Esophagus muscularis mucosa (tissue), 4 donors: ENCODE results near the gene SLC7A14. TPM values are rescaled to one million over a fixed set of nuclear protein-coding genes. Genes with fewer than 3 reads are reported as not detected.

Source experiments
- DNase-seq: peaks from one replicate; pipeline ENCODE4 v3.0.0-alpha.2; 2017; ENCODE audit errors: extremely low spot score
- H3K27ac ChIP-seq, 4 donors: fragments of 200-600 bp; sonication (generic); replicated peaks in 1 of 4; 1 replicate in 3 of 4; 2 replicates in 1 of 4; pipeline ENCODE4 v1.5.1; 2016 to 2019; ENCODE audit warnings: mild to moderate bottlenecking in 1 of 4
- H3K27me3 ChIP-seq, 4 donors: fragments of 200-600 bp; sonication (generic); one replicate each; pipeline versions ENCODE4 v1.5.1 to v1.6.0; 2016 to 2019
- H3K36me3 ChIP-seq, 4 donors: fragments of 200-600 bp; sonication (generic); one replicate each; pipeline ENCODE4 v1.5.1; 2016 to 2019
- H3K4me1 ChIP-seq, 4 donors: fragments of 200-600 bp; sonication (generic); one replicate each; pipeline ENCODE4 v1.5.1; 2016 to 2019
- H3K4me3 ChIP-seq, 4 donors: fragments of 200-600 bp; sonication (generic); 1 replicate in 2 of 4; 2 replicates in 2 of 4; pipeline ENCODE4 v1.5.1; 2016 to 2019; ENCODE audit warnings: mild to moderate bottlenecking in 4 of 4, moderate library complexity in 1 of 4
- H3K9me3 ChIP-seq, 4 donors: fragments of 200-600 bp; sonication (generic); 1 replicate in 3 of 4; 2 replicates in 1 of 4; pipeline ENCODE4 v1.5.1; 2016 to 2019
- EP300 ChIP-seq: sonication (generic); formaldehyde crosslinking; IDR thresholded peaks from one replicate; pipeline ENCODE4 v1.6.1; 2017; ENCODE audit warnings: antibody characterized with exemption
- POLR2A ChIP-seq: fragments of 450-650 bp; IDR thresholded peaks from one replicate; pipeline ENCODE4 v1.6.1; 2017; ENCODE audit warnings: antibody characterized with exemption, moderate library complexity, mild to moderate bottlenecking, low read depth
- POLR2AphosphoS5 ChIP-seq, 2 donors: sonication (generic); formaldehyde crosslinking; IDR thresholded peaks; one replicate each; pipeline ENCODE4 v1.6.1; 2017; ENCODE audit warnings: antibody characterized with exemption in 2 of 2
- WGBS: methylation state at CpG from one replicate; pipeline ENCODE4 v1.1.5; 2018; 5-methylcytosine and 5-hydroxymethylcytosine counted together
- intact Hi-C: fragments of 100-400 bp; cut with DNase I; formaldehyde crosslinking; loops from one replicate; pipeline ENCODE4 v1.15.1; 2023
- total RNA-seq, 4 donors: library from RNA; depleted of rRNA; stranded (reverse); fragments of >200 nt; gene quantifications; one replicate each; pipeline versions ENCODE4 v1.1.0 to v1.2.1, GENCODE V29; 2016
- TF ChIP-seq, protein P1 (sequence below), 3 experiments: fragments of 200-600 bp in 2 of 3; fragments of 450-650 bp in 1 of 3; sonication (generic) in 2 of 3; IDR thresholded peaks; one replicate each; pipeline ENCODE4 v1.5.1; 2017 to 2019; ENCODE audit warnings: antibody characterized with exemption in 3 of 3, mild to moderate bottlenecking in 2 of 3, moderate library complexity in 1 of 3

Gene SLC7A14
- total RNA-seq, 4 donors from 2014 or later: 0.42 to 1.3 (median 0.58) TPM

DNA sequence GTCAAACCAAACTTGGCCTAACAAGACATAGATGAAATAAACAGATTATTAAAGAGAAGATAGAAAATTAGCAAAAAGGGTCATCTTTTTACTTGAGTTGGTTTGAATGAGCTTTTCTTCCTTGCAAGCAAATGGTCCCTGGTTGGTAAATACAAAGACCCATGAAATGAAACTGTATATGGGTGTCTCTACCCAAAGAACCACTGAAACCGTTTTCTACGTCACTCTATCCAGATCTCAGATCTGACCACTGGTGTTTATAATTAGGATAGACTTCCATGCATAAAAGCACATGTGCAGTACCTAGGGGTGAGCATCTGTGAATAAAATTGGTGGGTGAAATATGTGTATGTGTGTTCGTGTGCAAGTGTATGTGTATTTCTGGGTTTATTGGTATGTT, 94.0 kb downstream of the SLC7A14 start:
- Histone ChIP-seq H3K27me3 (no peaks in the 10 kb centered on the region), H3K4me1 (no peaks in the 10 kb centered on the region), H3K27ac (no peak overlapping the region), H3K36me3 (no peaks in the 10 kb centered on the region), H3K9me3 (no peaks in the 10 kb centered on the region), H3K4me3 (no peak overlapping the region)
- 87% methylated on average over 3 of the region's 3 CpGs for WGBS
- intact Hi-C loops: no loop called here
- no peak for TF ChIP-seq EP300
- no peak for TF ChIP-seq POLR2A
- TF ChIP-seq, protein P1, sequence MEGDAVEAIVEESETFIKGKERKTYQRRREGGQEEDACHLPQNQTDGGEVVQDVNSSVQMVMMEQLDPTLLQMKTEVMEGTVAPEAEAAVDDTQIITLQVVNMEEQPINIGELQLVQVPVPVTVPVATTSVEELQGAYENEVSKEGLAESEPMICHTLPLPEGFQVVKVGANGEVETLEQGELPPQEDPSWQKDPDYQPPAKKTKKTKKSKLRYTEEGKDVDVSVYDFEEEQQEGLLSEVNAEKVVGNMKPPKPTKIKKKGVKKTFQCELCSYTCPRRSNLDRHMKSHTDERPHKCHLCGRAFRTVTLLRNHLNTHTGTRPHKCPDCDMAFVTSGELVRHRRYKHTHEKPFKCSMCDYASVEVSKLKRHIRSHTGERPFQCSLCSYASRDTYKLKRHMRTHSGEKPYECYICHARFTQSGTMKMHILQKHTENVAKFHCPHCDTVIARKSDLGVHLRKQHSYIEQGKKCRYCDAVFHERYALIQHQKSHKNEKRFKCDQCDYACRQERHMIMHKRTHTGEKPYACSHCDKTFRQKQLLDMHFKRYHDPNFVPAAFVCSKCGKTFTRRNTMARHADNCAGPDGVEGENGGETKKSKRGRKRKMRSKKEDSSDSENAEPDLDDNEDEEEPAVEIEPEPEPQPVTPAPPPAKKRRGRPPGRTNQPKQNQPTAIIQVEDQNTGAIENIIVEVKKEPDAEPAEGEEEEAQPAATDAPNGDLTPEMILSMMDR (IDR thresholded peaks at IDR 0.05): no peak
- no peak for TF ChIP-seq POLR2AphosphoS5 (IDR thresholded peaks at IDR 0.05)
- DNase-seq: no peak

DNA sequence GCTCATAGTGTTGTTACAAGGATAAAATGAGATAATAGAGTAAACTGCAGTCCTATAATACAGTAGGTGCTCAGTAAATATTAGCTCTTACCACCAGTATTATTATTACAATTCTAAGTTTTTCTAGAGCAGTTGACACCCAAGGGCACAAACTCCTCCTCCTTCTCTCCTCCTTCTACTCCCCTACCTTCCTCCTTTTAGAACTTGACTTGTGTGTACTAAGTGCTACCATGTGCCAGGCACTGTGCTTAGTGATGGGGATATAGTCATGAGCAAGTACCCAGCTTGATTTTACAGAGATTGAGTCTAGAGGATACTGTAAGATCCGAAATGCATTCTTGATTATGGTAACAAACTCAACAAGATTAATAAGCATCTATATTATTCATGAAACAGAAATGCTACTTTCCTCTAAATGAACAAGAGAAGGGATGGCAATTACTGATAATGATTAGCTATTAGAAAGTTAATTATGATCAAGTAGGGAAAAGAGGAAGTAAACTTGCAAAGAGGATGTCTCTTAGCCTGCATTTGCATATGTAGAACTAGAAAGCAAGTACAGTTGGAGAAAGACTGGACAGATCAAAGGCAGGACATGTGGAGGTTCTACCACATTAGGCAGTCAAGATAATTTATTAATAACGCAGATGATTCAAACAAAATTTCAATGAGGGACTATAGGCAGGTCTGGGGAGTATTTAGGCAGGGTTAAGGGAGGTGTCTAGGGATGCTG, 94.9 kb downstream of the SLC7A14 start:
- TF ChIP-seq POLR2A: no peak
- TF ChIP-seq POLR2AphosphoS5 (IDR thresholded peaks at IDR 0.05): no peak
- TF ChIP-seq, protein P1 (IDR thresholded peaks at IDR 0.05): no peak
- TF ChIP-seq EP300: no peak
- WGBS: 91% methylated on average over 2 of the region's 2 CpGs
- intact Hi-C loops: no loop called here
- DNase-seq: no peak
- Histone ChIP-seq H3K36me3 (no peaks in the 10 kb centered on the region), H3K4me3 (no peak overlapping the region), H3K4me1 (no peaks in the 10 kb centered on the region), H3K27ac (no peak overlapping the region), H3K9me3 (no peaks in the 10 kb centered on the region), H3K27me3 (no peaks in the 10 kb centered on the region)

DNA sequence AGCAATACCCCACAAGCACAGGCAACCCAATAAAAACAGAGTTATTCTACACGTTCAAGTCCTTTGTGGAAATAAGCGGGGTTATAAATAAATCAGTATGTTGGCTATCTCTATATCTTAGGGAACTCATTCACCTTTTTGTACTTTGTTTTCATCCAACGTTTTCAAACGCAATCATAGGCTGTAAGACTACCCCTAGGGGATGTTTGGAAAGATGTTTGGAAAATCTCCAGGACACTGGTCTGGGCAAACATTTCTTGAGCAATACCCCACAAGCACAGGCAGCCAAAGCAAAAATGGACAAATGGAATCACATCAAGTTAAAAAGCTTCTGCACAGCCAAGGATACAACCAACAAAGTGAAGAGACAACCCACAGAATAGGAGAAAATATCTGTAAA, 97.1 kb downstream of the SLC7A14 start:
- no peaks in the 10 kb centered on the region for H3K27me3 ChIP-seq
- no peak for DNase-seq
- H3K4me3 ChIP-seq: no peak overlapping the region
- 58% methylated on average over 4 of the region's 4 CpGs for whole genome bisulfite sequencing
- H3K4me1 ChIP-seq: no peaks in the 10 kb centered on the region
- no peaks in the 10 kb centered on the region for H3K9me3 ChIP-seq
- TF ChIP-seq POLR2AphosphoS5 (IDR thresholded peaks at IDR 0.05) (no peak), EP300 (no peak), POLR2A (no peak)
- TF ChIP-seq, protein P1 (IDR thresholded peaks at IDR 0.05): no peak
- no peak overlapping the region for H3K27ac ChIP-seq
- intact Hi-C loops: no loop called here
- no peaks in the 10 kb centered on the region for H3K36me3 ChIP-seq

DNA sequence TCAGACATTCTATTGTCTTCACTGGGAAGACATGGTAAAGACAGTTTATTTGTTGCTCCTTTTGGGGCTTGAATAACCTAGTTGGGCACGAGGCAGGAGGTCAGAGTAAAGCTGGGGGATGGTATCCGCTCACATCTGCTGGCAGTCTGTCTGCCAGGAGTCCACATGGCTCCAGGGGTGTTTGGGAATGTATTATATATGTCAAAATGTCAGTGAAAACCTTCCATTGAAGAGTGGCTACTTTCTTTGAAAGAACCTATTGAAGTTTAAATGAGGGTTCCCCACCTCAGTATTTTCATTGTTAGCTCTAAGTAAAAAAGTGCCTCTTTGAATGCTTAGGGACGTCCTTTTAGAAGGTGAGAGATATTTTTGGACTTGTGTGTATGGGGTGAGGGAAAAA, 98.8 kb downstream of the SLC7A14 start:
- TF ChIP-seq EP300 (no peak), POLR2AphosphoS5 (IDR thresholded peaks at IDR 0.05) (no peak), POLR2A (no peak)
- TF ChIP-seq, protein P1 (IDR thresholded peaks at IDR 0.05): no peak
- 63% methylated on average over 3 of the region's 3 CpGs for WGBS
- H3K27ac ChIP-seq: no peak overlapping the region
- intact Hi-C loops: no loop called here
- no peak for DNase-seq
- no peaks in the 10 kb centered on the region for H3K27me3 ChIP-seq
- no peaks in the 10 kb centered on the region for H3K4me1 ChIP-seq
- H3K4me3 ChIP-seq: no peak overlapping the region
- no peaks in the 10 kb centered on the region for H3K36me3 ChIP-seq
- no peaks in the 10 kb centered on the region for H3K9me3 ChIP-seq

DNA sequence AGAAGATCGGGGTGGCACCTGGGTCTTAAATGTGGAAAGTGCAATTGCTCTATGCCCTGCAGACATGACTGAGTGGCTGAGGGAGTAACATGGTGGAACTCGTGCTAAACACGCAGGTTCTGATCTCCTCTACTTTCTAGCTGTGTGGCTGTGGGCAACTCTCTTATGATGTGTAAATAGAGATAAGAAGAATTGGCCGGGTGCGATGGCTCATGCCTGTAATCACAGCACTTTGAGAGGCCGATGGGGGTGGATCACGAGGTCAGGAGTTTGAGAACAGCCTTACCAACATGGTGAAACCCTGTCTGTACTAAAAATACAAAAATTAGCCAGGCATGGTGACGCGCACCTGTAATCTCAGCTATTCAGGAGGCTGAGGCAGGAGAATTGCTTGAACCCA, 99.5 kb downstream of the SLC7A14 start:
- intact Hi-C loops: no loop called here
- 94% methylated on average over 9 of the region's 9 CpGs for WGBS
- Histone ChIP-seq H3K27ac (no peak overlapping the region), H3K9me3 (no peaks in the 10 kb centered on the region), H3K4me1 (no peaks in the 10 kb centered on the region), H3K27me3 (no peaks in the 10 kb centered on the region), H3K4me3 (no peak overlapping the region), H3K36me3 (no peaks in the 10 kb centered on the region)
- no peak for DNase-seq
- TF ChIP-seq POLR2A (no peak), EP300 (no peak), POLR2AphosphoS5 (IDR thresholded peaks at IDR 0.05) (no peak)
- TF ChIP-seq, protein P1 (IDR thresholded peaks at IDR 0.05): no peak
